DMS114 treated with DMSO at 0.1 percent for 48 hours (cell line): Measurements from ENCODE around the gene LRRC47.

Experiments
- DNase-seq: peaks from one replicate; lab custom pipeline; 2025; ENCODE audit not compliant: unreplicated experiment; lab: John Stamatoyannopoulos, UW

Gene LRRC47

GRCh38 chr1:3772715-3773571 lies 23.4 kb downstream of the LRRC47 start, which contains the start of gene SMIM1:
Gene SMIM1 (plus strand): TSS chr1:3772749. CDS start chr1:3775374, 2,625 bp downstream.
- DNase-seq = no peak

- DNase-seq = peak; percentile 71
Measured at GRCh38 chr1:3772027-3772714, 24.1 kb downstream of the LRRC47 start.

- DNase-seq = no peak
Measured at GRCh38 chr1:3771108-3772026, 24.9 kb downstream of the LRRC47 start.

- no peak for DNase-seq
Measured at GRCh38 chr1:3770047-3770765, 26.1 kb downstream of the LRRC47 start.

- DNase-seq = no peak
Measured at GRCh38 chr1:3768811-3769390, 27.4 kb downstream of the LRRC47 start.

- no peak for DNase-seq
Measured at GRCh38 chr1:3767328-3767925, 28.9 kb downstream of the LRRC47 start.

GRCh38 chr1:3763351-3764125 lies 32.8 kb downstream of the LRRC47 start:
- no peak for DNase-seq

- DNase-seq = no peak
Measured at GRCh38 chr1:3762873-3763228, 33.4 kb downstream of the LRRC47 start.

GRCh38 chr1:3762151-3762872 lies 34.0 kb downstream of the LRRC47 start:
- no peak for DNase-seq

- no peak for DNase-seq
Measured at GRCh38 chr1:3761296-3762010, 34.8 kb downstream of the LRRC47 start.

GRCh38 chr1:3759796-3760195 lies 36.5 kb downstream of the LRRC47 start:
- DNase-seq = no peak

- no peak for DNase-seq
Measured at GRCh38 chr1:3759164-3759563, 37.1 kb downstream of the LRRC47 start.

- no peak for DNase-seq
Measured at GRCh38 chr1:3756394-3756793, 39.9 kb downstream of the LRRC47 start.

- DNase-seq = no peak
Measured at GRCh38 chr1:3753656-3754454, 42.4 kb downstream of the LRRC47 start.

GRCh38 chr1:3752400-3752945 lies 43.8 kb downstream of the LRRC47 start, which contains the start of gene CCDC27:
Gene CCDC27 (plus strand): TSS chr1:3752450. CDS start chr1:3752482, 32 bp downstream.
- no peak for DNase-seq

GRCh38 chr1:3750741-3751140 lies 45.6 kb downstream of the LRRC47 start:
- DNase-seq = no peak

GRCh38 chr1:3749512-3749911 lies 46.8 kb downstream of the LRRC47 start:
- no peak for DNase-seq
